ENCODE data around the gene UFC1. TPM values are rescaled to one million over a fixed set of nuclear protein-coding genes. Genes with fewer than 3 reads are reported as not detected.
"Not testable (repeated sequence)": the region's sequence is repeated elsewhere in the genome, so short reads cannot be mapped to it uniquely, and the experiment has no call there.

UFC1 gene
- 81.9 and 86.1 TPM in 2 replicates for total RNA-seq (2014; rRNA removed; shearing (Covaris generic))

GRCh38 chr1:161153682-161154337 is at the start of gene UFC1:
TSS of gene UFC1 (plus strand) at chr1:161153978. CDS start at chr1:161153998, 20 bp downstream.
- DNase-seq, result peak; percentile 82
- Histone ChIP-seq H3K27me3 (ENCODE audit: control insufficient read depth, insufficient read depth, low read length) (no peaks in the 10 kb centered on the region), H3K36me3 (replicated peaks; ENCODE audit: control insufficient read depth, insufficient read depth, low read length) (no peaks in the 10 kb centered on the region; the same call in 1 of the 2 replicates), H3K4me3 (ENCODE audit: insufficient read depth, low read depth, low read length) (peak within 1 kb of the TSS; percentile 80)

- no peaks in the 10 kb centered on the region for H3K27me3 ChIP-seq (ENCODE audit: control insufficient read depth, insufficient read depth, low read length)
- no peak for DNase-seq
- H3K4me3 ChIP-seq (ENCODE audit: insufficient read depth, low read depth, low read length), result no peak overlapping the region
- peaks cover 7% of the 10 kb centered on the region for H3K36me3 ChIP-seq (replicated peaks; ENCODE audit: control insufficient read depth, insufficient read depth, low read length)
Observed at GRCh38 chr1:161106431-161106830, 47.3 kb upstream of the UFC1 start.

- Histone ChIP-seq H3K27me3 (ENCODE audit: control insufficient read depth, insufficient read depth, low read length) (no peaks in the 10 kb centered on the region), H3K4me3 (ENCODE audit: insufficient read depth, low read depth, low read length) (no peak overlapping the region), H3K36me3 (replicated peaks; ENCODE audit: control insufficient read depth, insufficient read depth, low read length) (no peaks in the 10 kb centered on the region; the same call in 1 of the 2 replicates)
- DNase-seq, result no peak
Observed at GRCh38 chr1:161111117-161111516, 42.7 kb upstream of the UFC1 start.

- Histone ChIP-seq H3K36me3 (replicated peaks; ENCODE audit: control insufficient read depth, insufficient read depth, low read length) (no peaks in the 10 kb centered on the region; the same call in 1 of the 2 replicates), H3K4me3 (ENCODE audit: insufficient read depth, low read depth, low read length) (no peak overlapping the region), H3K27me3 (ENCODE audit: control insufficient read depth, insufficient read depth, low read length) (no peaks in the 10 kb centered on the region)
- DNase-seq, result no peak
Observed at GRCh38 chr1:161111527-161111926, 42.3 kb upstream of the UFC1 start.

- Histone ChIP-seq H3K36me3 (replicated peaks; ENCODE audit: control insufficient read depth, insufficient read depth, low read length) (no peaks in the 10 kb centered on the region; the same call in 1 of the 2 replicates), H3K4me3 (ENCODE audit: insufficient read depth, low read depth, low read length) (no peak overlapping the region), H3K27me3 (ENCODE audit: control insufficient read depth, insufficient read depth, low read length) (no peaks in the 10 kb centered on the region)
- no peak for DNase-seq
Observed at GRCh38 chr1:161113915-161114314, 39.9 kb upstream of the UFC1 start.

- no peaks in the 10 kb centered on the region; the same call in 1 of the 2 replicates for H3K36me3 ChIP-seq (replicated peaks; ENCODE audit: control insufficient read depth, insufficient read depth, low read length)
- H3K27me3 ChIP-seq (ENCODE audit: control insufficient read depth, insufficient read depth, low read length), result no peaks in the 10 kb centered on the region
- no peak overlapping the region for H3K4me3 ChIP-seq (ENCODE audit: insufficient read depth, low read depth, low read length)
- DNase-seq, result no peak
Observed at GRCh38 chr1:161114556-161114955, 39.2 kb upstream of the UFC1 start.

GRCh38 chr1:161115132-161115711 is 38.6 kb upstream of the UFC1 start:
- no peak for DNase-seq
- H3K36me3 ChIP-seq (replicated peaks; ENCODE audit: control insufficient read depth, insufficient read depth, low read length), result peaks cover 6% of the 10 kb centered on the region
- no peak overlapping the region for H3K4me3 ChIP-seq (ENCODE audit: insufficient read depth, low read depth, low read length)
- H3K27me3 ChIP-seq (ENCODE audit: control insufficient read depth, insufficient read depth, low read length), result no peaks in the 10 kb centered on the region

GRCh38 chr1:161115961-161116360 is 37.8 kb upstream of the UFC1 start:
- H3K36me3 ChIP-seq (replicated peaks; ENCODE audit: control insufficient read depth, insufficient read depth, low read length); H3K4me3 ChIP-seq (ENCODE audit: insufficient read depth, low read depth, low read length); H3K27me3 ChIP-seq (ENCODE audit: control insufficient read depth, insufficient read depth, low read length); DNase-seq: not testable (repeated sequence)

- peak; percentile 96 for DNase-seq
- peaks cover 27% of the 10 kb centered on the region for H3K36me3 ChIP-seq (replicated peaks; ENCODE audit: control insufficient read depth, insufficient read depth, low read length)
- peak within 1 kb of the TSS; percentile 91 for H3K4me3 ChIP-seq (ENCODE audit: insufficient read depth, low read depth, low read length)
- no peaks in the 10 kb centered on the region for H3K27me3 ChIP-seq (ENCODE audit: control insufficient read depth, insufficient read depth, low read length)
Observed at GRCh38 chr1:161117759-161118581, 35.8 kb upstream of the UFC1 start, which contains the start of the genes NIT1 and PFDN2. TSS of gene NIT1 (plus strand) at chr1:161118105. CDS start at chr1:161118177, 72 bp downstream. TSS of gene PFDN2 (minus strand) at chr1:161118037. CDS start at chr1:161118026, 11 bp downstream.

GRCh38 chr1:161119092-161119903 is 34.5 kb upstream of the UFC1 start:
- Histone ChIP-seq H3K27me3 (ENCODE audit: control insufficient read depth, insufficient read depth, low read length) (no peaks in the 10 kb centered on the region), H3K36me3 (replicated peaks; ENCODE audit: control insufficient read depth, insufficient read depth, low read length) (peaks cover 35% of the 10 kb centered on the region), H3K4me3 (ENCODE audit: insufficient read depth, low read depth, low read length) (peak overlapping the region; percentile 91; the same call in 1 of the 2 replicates)
- DNase-seq, result peak; percentile 81

GRCh38 chr1:161121042-161121650 is 32.6 kb upstream of the UFC1 start:
- peaks cover 36% of the 10 kb centered on the region for H3K36me3 ChIP-seq (replicated peaks; ENCODE audit: control insufficient read depth, insufficient read depth, low read length)
- H3K4me3 ChIP-seq (ENCODE audit: insufficient read depth, low read depth, low read length), result no peak overlapping the region
- H3K27me3 ChIP-seq (ENCODE audit: control insufficient read depth, insufficient read depth, low read length), result no peaks in the 10 kb centered on the region
- no peak for DNase-seq

- DNase-seq, result no peak
- H3K4me3 ChIP-seq (ENCODE audit: insufficient read depth, low read depth, low read length), result no peak overlapping the region
- peaks cover 36% of the 10 kb centered on the region for H3K36me3 ChIP-seq (replicated peaks; ENCODE audit: control insufficient read depth, insufficient read depth, low read length)
- H3K27me3 ChIP-seq (ENCODE audit: control insufficient read depth, insufficient read depth, low read length), result no peaks in the 10 kb centered on the region
Observed at GRCh38 chr1:161121834-161122233, 31.9 kb upstream of the UFC1 start.

GRCh38 chr1:161122967-161123366 is 30.8 kb upstream of the UFC1 start:
- Histone ChIP-seq H3K27me3 (ENCODE audit: control insufficient read depth, insufficient read depth, low read length) (no peaks in the 10 kb centered on the region), H3K36me3 (replicated peaks; ENCODE audit: control insufficient read depth, insufficient read depth, low read length) (peaks cover 36% of the 10 kb centered on the region), H3K4me3 (ENCODE audit: insufficient read depth, low read depth, low read length) (no peak overlapping the region)
- no peak for DNase-seq

All from H7 (cell line).